Osteoblast (primary cell): ENCODE measurements around the gene RUVBL1. TPM values are rescaled to one million over a fixed set of nuclear protein-coding genes. Genes with fewer than 3 reads are reported as not detected.

Source experiments
- DNase-seq: peaks from one replicate; pipeline ENCODE4 v3.0.0; 2011; ENCODE audit warnings: low spot score, mixed read lengths; ENCODE audit not compliant: insufficient read length; ENCODE audit errors: missing footprints
- H2AFZ ChIP-seq: 2 replicates; pipeline ENCODE4 v1.6.0; 2011; ENCODE audit warnings: mild to moderate bottlenecking, low read length
- H3K27ac ChIP-seq: 2 replicates; pipeline ENCODE4 v1.5.1; 2011; ENCODE audit warnings: mild to moderate bottlenecking, low read depth, low read length, moderate library complexity
- H3K27me3 ChIP-seq: 2 replicates; pipeline ENCODE4 v1.6.0; 2012; ENCODE audit warnings: mild to moderate bottlenecking, control low read depth, inconsistent platforms, low read length, moderate library complexity; ENCODE audit not compliant: insufficient read depth
- H3K36me3 ChIP-seq: 2 replicates; pipeline ENCODE4 v1.5.1; 2011; ENCODE audit warnings: mild to moderate bottlenecking, low read length, control low read depth, moderate library complexity; ENCODE audit not compliant: insufficient read depth
- H3K4me1 ChIP-seq: 2 replicates; pipeline ENCODE4 v1.5.1; 2011; ENCODE audit warnings: mild to moderate bottlenecking, low read length, control low read depth, moderate library complexity; ENCODE audit not compliant: insufficient read depth
- H3K4me2 ChIP-seq: 2 replicates; pipeline ENCODE4 v1.6.0; 2011; ENCODE audit warnings: mild to moderate bottlenecking, low read length; ENCODE audit not compliant: insufficient read depth
- H3K4me3 ChIP-seq: fragments of 200-600 bp; sonication (generic); 3 replicates; pipeline ENCODE4 v1.5.1; 2012; ENCODE audit warnings: mild to moderate bottlenecking, low read length, inconsistent platforms; ENCODE audit not compliant: insufficient read depth
- H3K79me2 ChIP-seq: 2 replicates; pipeline ENCODE4 v1.6.0; 2012; ENCODE audit warnings: mild to moderate bottlenecking, low read length, control low read depth, inconsistent platforms; ENCODE audit not compliant: insufficient read depth
- H3K9me3 ChIP-seq: 2 replicates; pipeline ENCODE4 v1.5.1; 2011; ENCODE audit warnings: low read depth, low read length, control low read depth
- H4K20me1 ChIP-seq: 2 replicates; pipeline ENCODE4 v1.6.0; 2012; ENCODE audit warnings: mild to moderate bottlenecking, low read length, control low read depth; ENCODE audit not compliant: insufficient read depth
- total RNA-seq: library from RNA; depleted of rRNA; stranded (reverse); fragments of >200 nt; gene quantifications from 2 replicates; pipeline ENCODE4 v1.2.3, GENCODE V29; 2012
- TF ChIP-seq, protein P1 (sequence below): IDR thresholded peaks from 2 replicates; pipeline ENCODE4 v1.5.1; 2011; ENCODE audit warnings: mild to moderate bottlenecking, low read depth, low read length, moderate library complexity; ENCODE audit errors: extremely low read depth

Gene RUVBL1
- total RNA-seq, 1 donor = 41.6 TPM

DNA sequence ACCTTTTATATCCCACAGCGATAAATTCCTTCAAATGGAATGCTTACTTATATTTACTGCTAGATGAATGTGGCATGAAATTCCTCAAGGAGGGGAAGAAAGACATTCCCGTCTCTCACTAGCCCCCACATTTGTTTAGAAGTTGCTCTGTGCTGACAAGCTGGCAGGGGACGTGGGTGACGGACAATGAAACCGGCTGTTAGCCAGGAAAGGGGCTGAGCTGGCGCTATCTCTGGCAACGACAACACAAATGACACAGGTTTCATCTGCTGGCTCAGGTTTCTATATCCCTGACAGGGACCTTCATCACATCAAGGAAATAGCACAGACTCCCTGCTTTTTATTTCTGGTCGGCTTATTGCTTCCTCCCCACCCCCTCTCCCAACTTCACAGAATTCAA, 15.8 kb downstream of the RUVBL1 start:
- H3K4me3 ChIP-seq = no peak overlapping the region
- H3K4me1 ChIP-seq = peaks cover 21% of the 10 kb centered on the region
- DNase-seq = no peak
- H2AFZ ChIP-seq = no peak overlapping the region
- no peaks in the 10 kb centered on the region for H3K9me3 ChIP-seq
- no peak overlapping the region for H3K27ac ChIP-seq
- H3K4me2 ChIP-seq = no peak overlapping the region
- H4K20me1 ChIP-seq = no peaks in the 10 kb centered on the region
- no peaks in the 10 kb centered on the region for H3K27me3 ChIP-seq
- peaks cover 22% of the 10 kb centered on the region for H3K79me2 ChIP-seq
- TF ChIP-seq, protein P1, sequence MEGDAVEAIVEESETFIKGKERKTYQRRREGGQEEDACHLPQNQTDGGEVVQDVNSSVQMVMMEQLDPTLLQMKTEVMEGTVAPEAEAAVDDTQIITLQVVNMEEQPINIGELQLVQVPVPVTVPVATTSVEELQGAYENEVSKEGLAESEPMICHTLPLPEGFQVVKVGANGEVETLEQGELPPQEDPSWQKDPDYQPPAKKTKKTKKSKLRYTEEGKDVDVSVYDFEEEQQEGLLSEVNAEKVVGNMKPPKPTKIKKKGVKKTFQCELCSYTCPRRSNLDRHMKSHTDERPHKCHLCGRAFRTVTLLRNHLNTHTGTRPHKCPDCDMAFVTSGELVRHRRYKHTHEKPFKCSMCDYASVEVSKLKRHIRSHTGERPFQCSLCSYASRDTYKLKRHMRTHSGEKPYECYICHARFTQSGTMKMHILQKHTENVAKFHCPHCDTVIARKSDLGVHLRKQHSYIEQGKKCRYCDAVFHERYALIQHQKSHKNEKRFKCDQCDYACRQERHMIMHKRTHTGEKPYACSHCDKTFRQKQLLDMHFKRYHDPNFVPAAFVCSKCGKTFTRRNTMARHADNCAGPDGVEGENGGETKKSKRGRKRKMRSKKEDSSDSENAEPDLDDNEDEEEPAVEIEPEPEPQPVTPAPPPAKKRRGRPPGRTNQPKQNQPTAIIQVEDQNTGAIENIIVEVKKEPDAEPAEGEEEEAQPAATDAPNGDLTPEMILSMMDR = no peak
- peaks cover 17% of the 10 kb centered on the region for H3K36me3 ChIP-seq

DNA sequence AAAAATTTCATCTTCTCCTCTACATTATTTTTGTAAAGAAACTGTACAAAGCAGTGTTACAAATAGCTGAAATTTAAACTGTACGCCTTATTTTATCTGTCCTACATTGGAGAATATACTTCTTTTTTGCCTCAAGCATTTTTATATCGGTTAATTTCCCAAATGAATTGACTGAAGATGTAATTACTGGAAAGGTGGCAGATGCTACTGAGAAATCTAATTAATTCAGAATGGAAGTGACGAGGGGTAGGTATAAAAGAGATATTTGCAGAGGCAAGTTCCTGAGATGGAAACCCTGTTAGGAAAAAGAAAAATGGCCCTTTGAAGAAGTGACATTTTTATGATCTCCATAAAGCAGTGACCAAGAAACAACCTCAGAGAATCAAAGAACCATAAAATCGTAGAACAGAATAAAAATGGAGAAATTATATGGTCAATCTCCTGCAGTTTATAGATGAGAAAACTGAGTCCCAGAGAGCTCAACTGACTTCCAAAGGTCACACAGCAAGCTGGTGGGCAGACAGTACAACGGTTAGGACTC, 20.4 kb downstream of the RUVBL1 start:
- peaks cover 14% of the 10 kb centered on the region for H3K79me2 ChIP-seq
- H3K4me1 ChIP-seq = no peaks in the 10 kb centered on the region
- no peaks in the 10 kb centered on the region for H4K20me1 ChIP-seq
- H3K27ac ChIP-seq = no peak overlapping the region
- DNase-seq = no peak
- H3K4me2 ChIP-seq = no peak overlapping the region
- no peaks in the 10 kb centered on the region for H3K9me3 ChIP-seq
- H3K36me3 ChIP-seq = peaks cover 41% of the 10 kb centered on the region
- TF ChIP-seq, protein P1 = no peak
- H2AFZ ChIP-seq = no peak overlapping the region
- no peak overlapping the region for H3K4me3 ChIP-seq
- H3K27me3 ChIP-seq = no peaks in the 10 kb centered on the region

DNA sequence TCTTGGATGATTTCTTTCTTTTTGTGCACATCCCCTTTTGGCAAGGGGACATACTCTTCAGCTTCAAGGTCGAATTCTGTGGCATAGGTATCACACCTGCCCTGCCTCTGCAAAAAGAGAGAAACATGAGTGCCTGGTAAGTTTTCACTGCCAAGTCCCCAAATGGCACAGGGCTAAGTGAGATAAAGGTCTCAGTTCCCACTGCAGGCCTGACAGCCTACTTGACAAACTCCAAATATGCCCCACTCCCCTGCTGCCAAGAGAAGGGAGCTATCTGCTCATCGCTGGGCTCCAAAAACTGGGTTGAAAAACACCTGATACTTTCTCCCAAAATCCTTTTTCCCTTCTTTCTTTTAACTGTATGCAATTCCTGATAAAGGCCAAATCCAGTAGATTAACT, 23.0 kb downstream of the RUVBL1 start:
- peaks cover 60% of the 10 kb centered on the region for H3K36me3 ChIP-seq
- no peaks in the 10 kb centered on the region for H3K79me2 ChIP-seq
- H3K4me2 ChIP-seq = no peak overlapping the region
- H3K27ac ChIP-seq = no peak overlapping the region
- TF ChIP-seq, protein P1 = no peak
- H3K4me1 ChIP-seq = peaks cover under 1% of the 10 kb centered on the region
- no peaks in the 10 kb centered on the region for H4K20me1 ChIP-seq
- H3K4me3 ChIP-seq = no peak overlapping the region
- H2AFZ ChIP-seq = no peak overlapping the region
- no peak for DNase-seq
- H3K27me3 ChIP-seq = no peaks in the 10 kb centered on the region
- no peaks in the 10 kb centered on the region for H3K9me3 ChIP-seq

DNA sequence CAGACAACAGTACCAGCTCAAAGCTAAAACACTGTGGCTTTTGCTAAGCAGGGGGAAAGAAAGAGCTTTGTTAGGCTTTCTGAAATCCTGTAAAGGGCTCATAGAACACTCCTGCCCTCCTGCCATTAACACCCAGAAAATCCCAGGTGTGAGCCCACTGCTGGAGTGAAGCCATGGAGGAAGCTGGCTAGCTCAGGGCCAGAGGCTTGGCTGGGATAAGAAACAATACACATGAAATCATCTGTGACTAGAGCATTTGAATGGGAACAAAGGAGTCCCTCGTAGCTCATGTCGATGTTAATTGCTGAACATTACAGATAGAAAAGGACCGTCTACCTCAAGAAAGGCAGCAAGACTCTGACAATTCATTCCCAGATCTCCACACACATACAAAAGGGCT, 23.5 kb downstream of the RUVBL1 start:
- no peak overlapping the region for H2AFZ ChIP-seq
- H4K20me1 ChIP-seq = no peaks in the 10 kb centered on the region
- H3K27ac ChIP-seq = no peak overlapping the region
- no peaks in the 10 kb centered on the region for H3K27me3 ChIP-seq
- H3K4me1 ChIP-seq = peaks cover 5% of the 10 kb centered on the region
- peak; percentile 9 for DNase-seq
- no peaks in the 10 kb centered on the region for H3K9me3 ChIP-seq
- H3K4me2 ChIP-seq = no peak overlapping the region
- H3K79me2 ChIP-seq = no peaks in the 10 kb centered on the region
- H3K36me3 ChIP-seq = peaks cover 64% of the 10 kb centered on the region
- H3K4me3 ChIP-seq = no peak overlapping the region
- TF ChIP-seq, protein P1 = no peak
